Measurements from ENCODE around the gene DTNA.

Gene DTNA

DNA sequence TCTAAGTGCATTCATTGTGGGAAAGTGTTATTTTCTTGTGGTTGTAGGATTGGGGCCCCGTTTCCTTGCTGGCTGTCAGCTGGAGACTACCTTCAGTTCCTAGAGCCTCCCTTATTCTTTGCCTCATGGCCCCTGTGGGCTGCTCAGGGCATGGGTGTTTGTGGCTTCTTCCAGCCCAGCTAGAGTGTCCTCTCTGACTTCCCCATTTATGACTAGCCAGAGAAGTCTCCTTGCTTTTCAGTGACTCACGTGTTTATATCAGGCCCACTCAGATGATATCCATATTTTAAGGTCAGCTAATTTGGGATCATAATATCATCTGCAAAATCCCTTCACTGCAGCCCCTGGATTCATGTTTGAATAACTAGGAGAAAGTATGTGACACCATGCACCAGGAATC lies 62.8 kb downstream of the DTNA start:
- H3K36me3 ChIP-seq (ENCODE audit: control insufficient read depth, insufficient read depth, low read length, severe bottlenecking) = no peaks in the 10 kb centered on the region
- H3K9ac ChIP-seq (ENCODE audit: low read length) = peak overlapping the region; percentile 52
- H3K4me3 ChIP-seq (ENCODE audit: low read length) = peak overlapping the region; percentile 12

DNA sequence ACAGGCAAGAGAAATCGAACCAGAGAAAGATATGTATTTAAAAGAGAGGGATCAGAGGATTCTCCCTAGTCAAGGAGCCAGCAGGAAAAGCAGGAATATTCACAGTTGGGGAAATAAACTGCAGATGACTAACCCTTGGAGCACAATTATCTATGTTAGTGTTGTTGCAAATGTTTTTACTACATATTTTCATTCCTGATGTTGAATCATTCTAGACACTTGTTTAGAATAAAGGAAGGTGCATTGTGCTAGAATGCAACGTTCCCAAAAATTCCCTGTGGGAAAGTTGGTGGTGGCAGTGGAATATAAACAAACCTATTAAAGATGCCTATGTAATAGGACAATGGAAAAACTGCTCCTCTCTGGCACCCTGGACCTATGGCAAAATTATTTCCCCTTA lies 63.3 kb downstream of the DTNA start:
- Histone ChIP-seq H3K27me3 (replicated peaks; ENCODE audit: control insufficient read depth, insufficient read depth, low read length) (no peaks in the 10 kb centered on the region), H3K9me3 (ENCODE audit: control insufficient read depth, low read length) (no peaks in the 10 kb centered on the region), H3K9ac (ENCODE audit: low read length) (peak overlapping the region; percentile 52), H3K4me3 (ENCODE audit: low read length) (peak overlapping the region; percentile 18), H3K4me1 (ENCODE audit: control insufficient read depth, insufficient read depth, low read length) (peaks cover 42% of the 10 kb centered on the region), H3K36me3 (ENCODE audit: control insufficient read depth, insufficient read depth, low read length, severe bottlenecking) (no peaks in the 10 kb centered on the region)
- peak; percentile 39 for DNase-seq (ENCODE audit: low read depth)

More for the DNA sequence above, 62.8 kb downstream of the DTNA start:
- Histone ChIP-seq H3K4me1 (ENCODE audit: control insufficient read depth, insufficient read depth, low read length) (peaks cover 47% of the 10 kb centered on the region), H3K27me3 (replicated peaks; ENCODE audit: control insufficient read depth, insufficient read depth, low read length) (no peaks in the 10 kb centered on the region), H3K9me3 (ENCODE audit: control insufficient read depth, low read length) (no peaks in the 10 kb centered on the region)
- DNase-seq (ENCODE audit: low read depth) = peak; percentile 39

DNA sequence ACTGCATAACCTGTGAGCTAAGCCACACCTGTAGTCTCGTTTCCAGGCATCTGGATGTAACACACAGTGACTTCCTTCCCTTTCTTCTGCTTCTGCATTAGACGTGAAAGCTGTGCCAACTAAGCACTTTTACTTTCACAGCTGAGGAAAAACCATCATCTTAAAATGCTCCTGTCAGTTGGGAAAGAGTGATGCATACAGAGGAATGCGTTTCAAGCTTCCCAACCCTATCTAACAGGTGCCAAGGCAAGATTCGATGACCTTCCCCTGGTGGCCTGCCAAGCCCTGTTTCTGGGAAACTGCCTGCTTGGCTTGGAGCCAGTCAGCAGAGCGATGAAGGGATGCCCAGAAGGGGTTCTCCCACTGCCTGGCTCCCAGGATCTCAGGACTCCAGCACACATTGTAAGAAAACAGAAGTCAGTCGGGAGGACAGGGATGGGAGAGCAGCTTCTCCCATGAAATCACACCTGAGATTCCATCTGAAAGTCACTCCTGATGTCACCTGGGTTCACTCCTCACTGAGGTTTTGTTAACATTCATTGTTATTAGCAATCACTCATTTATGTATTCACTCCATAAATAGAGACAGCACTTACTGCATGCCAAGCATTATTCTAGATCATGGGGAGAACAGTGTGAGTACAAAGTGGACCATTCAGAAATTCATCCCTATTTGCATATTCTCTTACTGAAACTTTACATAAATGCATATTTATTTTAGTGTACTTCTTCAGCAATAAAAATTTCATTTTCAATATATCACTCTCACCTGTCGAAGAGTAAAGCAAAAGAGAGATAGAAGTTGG lies 64.1 kb downstream of the DTNA start:
- no peaks in the 10 kb centered on the region for H3K9me3 ChIP-seq (ENCODE audit: control insufficient read depth, low read length)
- H3K4me1 ChIP-seq (ENCODE audit: control insufficient read depth, insufficient read depth, low read length) = peaks cover 34% of the 10 kb centered on the region
- H3K9ac ChIP-seq (ENCODE audit: low read length) = peak overlapping the region; percentile 44
- H3K36me3 ChIP-seq (ENCODE audit: control insufficient read depth, insufficient read depth, low read length, severe bottlenecking) = no peaks in the 10 kb centered on the region
- DNase-seq (ENCODE audit: low read depth) = peak; percentile 47
- H3K4me3 ChIP-seq (ENCODE audit: low read length) = peak overlapping the region; percentile 18
- H3K27me3 ChIP-seq (replicated peaks; ENCODE audit: control insufficient read depth, insufficient read depth, low read length) = no peaks in the 10 kb centered on the region

GRCh38 chr18:34775461-34775860 lies 65.4 kb downstream of the DTNA start:
- H3K27me3 ChIP-seq (replicated peaks; ENCODE audit: control insufficient read depth, insufficient read depth, low read length) = no peaks in the 10 kb centered on the region
- DNase-seq (ENCODE audit: low read depth) = no peak
- no peak overlapping the region for H3K4me3 ChIP-seq (ENCODE audit: low read length)
- no peak overlapping the region for H3K9ac ChIP-seq (ENCODE audit: low read length)
- no peaks in the 10 kb centered on the region for H3K36me3 ChIP-seq (ENCODE audit: control insufficient read depth, insufficient read depth, low read length, severe bottlenecking)
- no peaks in the 10 kb centered on the region for H3K9me3 ChIP-seq (ENCODE audit: control insufficient read depth, low read length)
- peaks cover 32% of the 10 kb centered on the region for H3K4me1 ChIP-seq (ENCODE audit: control insufficient read depth, insufficient read depth, low read length)

- Histone ChIP-seq H3K4me1 (ENCODE audit: control insufficient read depth, insufficient read depth, low read length) (peaks cover 11% of the 10 kb centered on the region), H3K9ac (ENCODE audit: low read length) (no peak overlapping the region), H3K9me3 (ENCODE audit: control insufficient read depth, low read length) (no peaks in the 10 kb centered on the region), H3K4me3 (ENCODE audit: low read length) (no peak overlapping the region), H3K36me3 (ENCODE audit: control insufficient read depth, insufficient read depth, low read length, severe bottlenecking) (no peaks in the 10 kb centered on the region), H3K27me3 (replicated peaks; ENCODE audit: control insufficient read depth, insufficient read depth, low read length) (no peaks in the 10 kb centered on the region)
- DNase-seq (ENCODE audit: low read depth) = no peak
Observed at GRCh38 chr18:34779112-34779511, 69.0 kb downstream of the DTNA start.

DNA sequence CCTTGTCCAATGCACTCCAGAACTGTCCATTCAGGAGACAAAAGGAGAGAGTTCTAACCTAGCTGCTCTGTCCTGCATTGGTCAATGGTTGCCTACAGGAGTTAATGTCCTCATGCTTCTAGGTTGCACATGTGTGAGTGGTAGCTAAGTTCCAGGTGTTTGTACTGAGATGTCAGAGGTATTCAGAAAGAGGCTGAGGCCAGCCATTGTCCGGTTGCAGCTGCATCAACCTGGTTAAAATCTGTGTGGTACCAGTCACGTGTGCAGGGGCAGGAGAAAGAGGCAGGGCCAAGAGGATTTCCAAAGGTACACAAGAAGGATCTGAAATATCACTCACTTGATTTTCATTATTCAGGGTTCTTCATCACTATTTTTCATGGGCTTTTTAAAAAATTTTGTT lies 70.8 kb downstream of the DTNA start:
- no peaks in the 10 kb centered on the region for H3K27me3 ChIP-seq (replicated peaks; ENCODE audit: control insufficient read depth, insufficient read depth, low read length)
- H3K36me3 ChIP-seq (ENCODE audit: control insufficient read depth, insufficient read depth, low read length, severe bottlenecking) = no peaks in the 10 kb centered on the region
- no peak overlapping the region for H3K9ac ChIP-seq (ENCODE audit: low read length)
- DNase-seq (ENCODE audit: low read depth) = no peak
- H3K9me3 ChIP-seq (ENCODE audit: control insufficient read depth, low read length) = no peaks in the 10 kb centered on the region
- no peak overlapping the region for H3K4me3 ChIP-seq (ENCODE audit: low read length)
- peaks cover 13% of the 10 kb centered on the region for H3K4me1 ChIP-seq (ENCODE audit: control insufficient read depth, insufficient read depth, low read length)

- peak; percentile 28 for DNase-seq (ENCODE audit: low read depth)
- Histone ChIP-seq H3K9me3 (ENCODE audit: control insufficient read depth, low read length) (no peaks in the 10 kb centered on the region), H3K9ac (ENCODE audit: low read length) (no peak overlapping the region), H3K4me1 (ENCODE audit: control insufficient read depth, insufficient read depth, low read length) (peaks cover 13% of the 10 kb centered on the region), H3K4me3 (ENCODE audit: low read length) (peak overlapping the region; percentile 39), H3K36me3 (ENCODE audit: control insufficient read depth, insufficient read depth, low read length, severe bottlenecking) (no peaks in the 10 kb centered on the region), H3K27me3 (replicated peaks; ENCODE audit: control insufficient read depth, insufficient read depth, low read length) (no peaks in the 10 kb centered on the region)
Observed at GRCh38 chr18:34783501-34783900, 73.4 kb downstream of the DTNA start.

DNA sequence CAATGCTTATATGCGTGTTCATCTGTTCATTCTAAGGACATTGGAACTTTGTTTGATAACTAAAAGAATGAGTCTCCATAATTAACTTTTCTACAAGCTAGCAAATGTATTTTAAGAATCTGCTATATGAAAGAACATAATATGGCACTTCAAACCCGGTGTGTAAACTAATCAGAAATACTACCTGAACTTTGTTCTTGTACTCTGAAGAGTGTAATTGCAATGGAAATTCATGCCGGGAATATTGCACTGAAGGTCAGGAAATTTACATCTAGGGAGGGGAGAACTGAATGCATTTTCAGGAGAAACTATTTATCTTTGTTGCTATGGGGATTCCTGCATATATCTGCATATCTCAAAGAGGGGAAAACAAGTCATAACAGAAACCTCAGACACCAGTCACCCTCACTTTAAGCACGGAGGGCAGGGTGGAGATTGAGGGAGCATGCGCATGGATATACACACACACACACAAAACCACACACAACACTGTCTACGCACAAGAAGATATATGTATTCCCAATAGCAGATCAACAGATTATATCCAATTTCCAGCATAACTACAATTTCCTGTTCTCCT lies 76.2 kb downstream of the DTNA start:
- Histone ChIP-seq H3K36me3 (ENCODE audit: control insufficient read depth, insufficient read depth, low read length, severe bottlenecking) (no peaks in the 10 kb centered on the region), H3K9me3 (ENCODE audit: control insufficient read depth, low read length) (no peaks in the 10 kb centered on the region), H3K9ac (ENCODE audit: low read length) (no peak overlapping the region), H3K4me3 (ENCODE audit: low read length) (no peak overlapping the region), H3K4me1 (ENCODE audit: control insufficient read depth, insufficient read depth, low read length) (peaks cover 20% of the 10 kb centered on the region), H3K27me3 (replicated peaks; ENCODE audit: control insufficient read depth, insufficient read depth, low read length) (no peaks in the 10 kb centered on the region)
- DNase-seq (ENCODE audit: low read depth) = no peak

DNA sequence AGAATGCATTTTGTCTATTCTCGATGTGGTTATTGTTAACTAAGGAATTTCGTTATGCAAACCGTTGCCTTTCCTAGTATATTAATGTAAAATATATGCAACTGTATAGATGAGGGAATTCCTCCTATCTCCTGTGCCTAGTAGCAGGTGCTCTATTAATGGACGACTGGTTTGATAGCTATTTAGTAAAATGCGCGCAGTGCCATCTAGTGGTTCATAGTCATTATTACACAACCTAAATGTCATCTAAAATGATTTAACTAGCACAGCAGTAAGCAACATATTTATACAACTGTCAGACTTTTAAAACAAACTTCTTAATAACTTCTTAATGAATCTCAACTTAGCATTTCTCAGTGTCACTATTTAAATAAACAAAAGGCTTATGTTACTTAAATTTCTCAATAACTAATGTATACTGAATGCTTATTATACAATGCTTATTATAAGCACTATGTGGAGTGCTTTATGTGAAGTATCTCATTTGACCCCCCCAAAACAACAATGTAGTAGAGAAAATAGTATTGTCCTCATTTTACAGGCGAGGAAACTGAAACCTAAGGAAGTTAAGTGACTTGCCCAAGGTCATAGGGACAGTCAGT lies 77.9 kb downstream of the DTNA start:
- H3K36me3 ChIP-seq (ENCODE audit: control insufficient read depth, insufficient read depth, low read length, severe bottlenecking) = no peaks in the 10 kb centered on the region
- H3K27me3 ChIP-seq (replicated peaks; ENCODE audit: control insufficient read depth, insufficient read depth, low read length) = no peaks in the 10 kb centered on the region
- H3K9me3 ChIP-seq (ENCODE audit: control insufficient read depth, low read length) = no peaks in the 10 kb centered on the region
- no peak overlapping the region for H3K9ac ChIP-seq (ENCODE audit: low read length)
- DNase-seq (ENCODE audit: low read depth) = peak; percentile 85
- H3K4me1 ChIP-seq (ENCODE audit: control insufficient read depth, insufficient read depth, low read length) = peaks cover 19% of the 10 kb centered on the region
- H3K4me3 ChIP-seq (ENCODE audit: low read length) = no peak overlapping the region

DNA sequence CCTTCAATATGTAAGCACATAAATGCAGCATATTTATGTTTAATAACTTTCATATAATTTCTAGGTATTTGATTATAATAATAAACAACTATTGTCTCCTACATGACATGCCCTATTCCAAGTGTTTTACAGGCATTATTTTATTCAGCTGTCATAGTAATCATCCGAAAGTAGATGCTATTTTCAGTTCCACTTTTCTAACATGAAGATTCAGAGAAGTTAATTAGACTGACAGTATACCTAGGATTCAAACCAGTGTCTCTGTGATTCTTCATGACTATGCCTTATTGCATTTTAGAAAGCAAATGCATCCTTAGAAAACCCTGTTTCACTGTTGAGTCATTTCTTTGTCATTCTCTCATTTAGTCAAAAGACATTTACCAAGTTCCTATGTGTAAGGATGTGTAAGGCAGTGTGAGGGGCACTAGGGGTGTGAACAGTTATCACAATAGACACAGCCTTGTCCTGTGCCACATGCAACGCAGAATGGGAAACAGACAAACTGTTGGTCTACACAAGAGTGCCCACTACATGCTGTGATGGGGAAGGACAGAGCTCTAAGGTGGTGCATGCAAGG lies 79.8 kb downstream of the DTNA start:
- no peaks in the 10 kb centered on the region for H3K36me3 ChIP-seq (ENCODE audit: control insufficient read depth, insufficient read depth, low read length, severe bottlenecking)
- H3K9me3 ChIP-seq (ENCODE audit: control insufficient read depth, low read length) = no peaks in the 10 kb centered on the region
- no peak overlapping the region for H3K9ac ChIP-seq (ENCODE audit: low read length)
- no peak overlapping the region for H3K4me3 ChIP-seq (ENCODE audit: low read length)
- H3K4me1 ChIP-seq (ENCODE audit: control insufficient read depth, insufficient read depth, low read length) = peaks cover 12% of the 10 kb centered on the region
- H3K27me3 ChIP-seq (replicated peaks; ENCODE audit: control insufficient read depth, insufficient read depth, low read length) = no peaks in the 10 kb centered on the region
- no peak for DNase-seq (ENCODE audit: low read depth)

GRCh38 chr18:34794348-34794747 lies 84.2 kb downstream of the DTNA start:
- Histone ChIP-seq H3K9ac (ENCODE audit: low read length) (no peak overlapping the region), H3K36me3 (ENCODE audit: control insufficient read depth, insufficient read depth, low read length, severe bottlenecking) (no peaks in the 10 kb centered on the region), H3K4me3 (ENCODE audit: low read length) (no peak overlapping the region), H3K9me3 (ENCODE audit: control insufficient read depth, low read length) (no peaks in the 10 kb centered on the region), H3K4me1 (ENCODE audit: control insufficient read depth, insufficient read depth, low read length) (peaks cover 26% of the 10 kb centered on the region), H3K27me3 (replicated peaks; ENCODE audit: control insufficient read depth, insufficient read depth, low read length) (no peaks in the 10 kb centered on the region)
- no peak for DNase-seq (ENCODE audit: low read depth)

All from adipocyte (in vitro differentiated cells).